Measurements from ENCODE around the gene PRR5L.
A peak's percentile ranks its signal among the peaks of the same experiment; 100 is the strongest.

Gene PRR5L

GRCh38 chr11:36447514-36447913 is 151.4 kb downstream of the PRR5L start:
- Histone ChIP-seq H3K36me3 (ENCODE audit: control insufficient read depth, insufficient read depth, low read length) (peaks cover 12% of the 10 kb centered on the region), H3K4me1 (ENCODE audit: control insufficient read depth, insufficient read depth, low read length) (peaks cover 19% of the 10 kb centered on the region), H3K9me3 (ENCODE audit: control insufficient read depth, low read length) (no peaks in the 10 kb centered on the region), H3K27me3 (ENCODE audit: control insufficient read depth, insufficient read depth, low read length, poor library complexity, severe bottlenecking) (no peaks in the 10 kb centered on the region), H3K4me3 (ENCODE audit: insufficient read depth, low read depth, low read length) (no peak overlapping the region), H3K27ac (ENCODE audit: insufficient read depth, low read depth, low read length, poor library complexity, severe bottlenecking) (no peak overlapping the region)
- WGBS, 2 experiments: 74 to 85% methylated on average over 2 of the region's 2 CpGs

- WGBS, 2 experiments: 88 to 90% methylated on average over 7 to 8 of the region's 8 CpGs
- H3K9me3 ChIP-seq (ENCODE audit: control insufficient read depth, low read length): no peaks in the 10 kb centered on the region
- no peak overlapping the region for H3K27ac ChIP-seq (ENCODE audit: insufficient read depth, low read depth, low read length, poor library complexity, severe bottlenecking)
- peaks cover 23% of the 10 kb centered on the region for H3K4me1 ChIP-seq (ENCODE audit: control insufficient read depth, insufficient read depth, low read length)
- H3K36me3 ChIP-seq (ENCODE audit: control insufficient read depth, insufficient read depth, low read length): peaks cover 12% of the 10 kb centered on the region
- no peaks in the 10 kb centered on the region for H3K27me3 ChIP-seq (ENCODE audit: control insufficient read depth, insufficient read depth, low read length, poor library complexity, severe bottlenecking)
- no peak overlapping the region for H3K4me3 ChIP-seq (ENCODE audit: insufficient read depth, low read depth, low read length)
Measured at GRCh38 chr11:36447947-36448346, 151.9 kb downstream of the PRR5L start.

- Histone ChIP-seq H3K27ac (ENCODE audit: insufficient read depth, low read depth, low read length, poor library complexity, severe bottlenecking) (no peak overlapping the region), H3K4me3 (ENCODE audit: insufficient read depth, low read depth, low read length) (no peak overlapping the region), H3K4me1 (ENCODE audit: control insufficient read depth, insufficient read depth, low read length) (peaks cover 38% of the 10 kb centered on the region), H3K27me3 (ENCODE audit: control insufficient read depth, insufficient read depth, low read length, poor library complexity, severe bottlenecking) (no peaks in the 10 kb centered on the region), H3K9me3 (ENCODE audit: control insufficient read depth, low read length) (no peaks in the 10 kb centered on the region), H3K36me3 (ENCODE audit: control insufficient read depth, insufficient read depth, low read length) (peaks cover 12% of the 10 kb centered on the region)
- 95 to 96% methylated on average over 5 of the region's 5 CpGs for WGBS, 2 experiments
Measured at GRCh38 chr11:36449561-36450096, 153.5 kb downstream of the PRR5L start.

GRCh38 chr11:36450110-36450572 is 154.1 kb downstream of the PRR5L start:
- Histone ChIP-seq H3K27me3 (ENCODE audit: control insufficient read depth, insufficient read depth, low read length, poor library complexity, severe bottlenecking) (no peaks in the 10 kb centered on the region), H3K36me3 (ENCODE audit: control insufficient read depth, insufficient read depth, low read length) (peaks cover 12% of the 10 kb centered on the region), H3K4me1 (ENCODE audit: control insufficient read depth, insufficient read depth, low read length) (peaks cover 43% of the 10 kb centered on the region), H3K4me3 (ENCODE audit: insufficient read depth, low read depth, low read length) (no peak overlapping the region), H3K9me3 (ENCODE audit: control insufficient read depth, low read length) (no peaks in the 10 kb centered on the region), H3K27ac (ENCODE audit: insufficient read depth, low read depth, low read length, poor library complexity, severe bottlenecking) (no peak overlapping the region)
- 86 to 91% methylated on average over 3 of the region's 3 CpGs for WGBS, 2 experiments

GRCh38 chr11:36451045-36451444 is 155.0 kb downstream of the PRR5L start:
- Histone ChIP-seq H3K27me3 (ENCODE audit: control insufficient read depth, insufficient read depth, low read length, poor library complexity, severe bottlenecking) (no peaks in the 10 kb centered on the region), H3K4me1 (ENCODE audit: control insufficient read depth, insufficient read depth, low read length) (peaks cover 52% of the 10 kb centered on the region), H3K36me3 (ENCODE audit: control insufficient read depth, insufficient read depth, low read length) (peaks cover 12% of the 10 kb centered on the region), H3K4me3 (ENCODE audit: insufficient read depth, low read depth, low read length) (no peak overlapping the region), H3K27ac (ENCODE audit: insufficient read depth, low read depth, low read length, poor library complexity, severe bottlenecking) (no peak overlapping the region), H3K9me3 (ENCODE audit: control insufficient read depth, low read length) (no peaks in the 10 kb centered on the region)
- 93 to 95% methylated on average over 6 of the region's 6 CpGs for WGBS, 2 experiments

- Histone ChIP-seq H3K4me1 (ENCODE audit: control insufficient read depth, insufficient read depth, low read length) (peaks cover 57% of the 10 kb centered on the region), H3K27me3 (ENCODE audit: control insufficient read depth, insufficient read depth, low read length, poor library complexity, severe bottlenecking) (no peaks in the 10 kb centered on the region), H3K9me3 (ENCODE audit: control insufficient read depth, low read length) (no peaks in the 10 kb centered on the region), H3K36me3 (ENCODE audit: control insufficient read depth, insufficient read depth, low read length) (peaks cover 12% of the 10 kb centered on the region), H3K4me3 (ENCODE audit: insufficient read depth, low read depth, low read length) (no peak overlapping the region), H3K27ac (ENCODE audit: insufficient read depth, low read depth, low read length, poor library complexity, severe bottlenecking) (no peak overlapping the region)
- WGBS, 2 experiments: 89 to 96% methylated on average over 1 of the region's 1 CpG
Measured at GRCh38 chr11:36451681-36452080, 155.6 kb downstream of the PRR5L start.

- Histone ChIP-seq H3K4me1 (ENCODE audit: control insufficient read depth, insufficient read depth, low read length) (peaks cover 52% of the 10 kb centered on the region), H3K36me3 (ENCODE audit: control insufficient read depth, insufficient read depth, low read length) (peaks cover 12% of the 10 kb centered on the region), H3K27me3 (ENCODE audit: control insufficient read depth, insufficient read depth, low read length, poor library complexity, severe bottlenecking) (no peaks in the 10 kb centered on the region), H3K4me3 (ENCODE audit: insufficient read depth, low read depth, low read length) (no peak overlapping the region), H3K9me3 (ENCODE audit: control insufficient read depth, low read length) (no peaks in the 10 kb centered on the region), H3K27ac (ENCODE audit: insufficient read depth, low read depth, low read length, poor library complexity, severe bottlenecking) (no peak overlapping the region)
- 93 to 95% methylated on average over 5 of the region's 5 CpGs for WGBS, 2 experiments
Measured at GRCh38 chr11:36452236-36452940, 156.3 kb downstream of the PRR5L start.

GRCh38 chr11:36452961-36453360 is 156.9 kb downstream of the PRR5L start:
- Histone ChIP-seq H3K27ac (ENCODE audit: insufficient read depth, low read depth, low read length, poor library complexity, severe bottlenecking) (no peak overlapping the region), H3K4me1 (ENCODE audit: control insufficient read depth, insufficient read depth, low read length) (peaks cover 46% of the 10 kb centered on the region), H3K27me3 (ENCODE audit: control insufficient read depth, insufficient read depth, low read length, poor library complexity, severe bottlenecking) (no peaks in the 10 kb centered on the region), H3K9me3 (ENCODE audit: control insufficient read depth, low read length) (no peaks in the 10 kb centered on the region), H3K36me3 (ENCODE audit: control insufficient read depth, insufficient read depth, low read length) (peaks cover 12% of the 10 kb centered on the region), H3K4me3 (ENCODE audit: insufficient read depth, low read depth, low read length) (no peak overlapping the region)
- WGBS, 2 experiments: 100% methylated on average over 1 of the region's 1 CpG; no CpG with 5 or more reads in 1 of the 2 experiments

- H3K36me3 ChIP-seq (ENCODE audit: control insufficient read depth, insufficient read depth, low read length): peaks cover 12% of the 10 kb centered on the region
- no peaks in the 10 kb centered on the region for H3K9me3 ChIP-seq (ENCODE audit: control insufficient read depth, low read length)
- no peaks in the 10 kb centered on the region for H3K27me3 ChIP-seq (ENCODE audit: control insufficient read depth, insufficient read depth, low read length, poor library complexity, severe bottlenecking)
- H3K4me1 ChIP-seq (ENCODE audit: control insufficient read depth, insufficient read depth, low read length): peaks cover 47% of the 10 kb centered on the region
- H3K4me3 ChIP-seq (ENCODE audit: insufficient read depth, low read depth, low read length): no peak overlapping the region
- WGBS, 2 experiments: 88 to 91% methylated on average over 3 of the region's 3 CpGs
- H3K27ac ChIP-seq (ENCODE audit: insufficient read depth, low read depth, low read length, poor library complexity, severe bottlenecking): peak overlapping the region; percentile 21
Measured at GRCh38 chr11:36453678-36454077, 157.6 kb downstream of the PRR5L start.

GRCh38 chr11:36454551-36454940 is 158.5 kb downstream of the PRR5L start:
- WGBS, 2 experiments: 60 to 61% methylated on average over 18 of the region's 18 CpGs
- Histone ChIP-seq H3K9me3 (ENCODE audit: control insufficient read depth, low read length) (no peaks in the 10 kb centered on the region), H3K27ac (ENCODE audit: insufficient read depth, low read depth, low read length, poor library complexity, severe bottlenecking) (peak overlapping the region; percentile 93), H3K27me3 (ENCODE audit: control insufficient read depth, insufficient read depth, low read length, poor library complexity, severe bottlenecking) (no peaks in the 10 kb centered on the region), H3K4me1 (ENCODE audit: control insufficient read depth, insufficient read depth, low read length) (peaks cover 49% of the 10 kb centered on the region), H3K36me3 (ENCODE audit: control insufficient read depth, insufficient read depth, low read length) (peaks cover 9% of the 10 kb centered on the region), H3K4me3 (ENCODE audit: insufficient read depth, low read depth, low read length) (no peak overlapping the region)
